ENCODE measurements around the gene CDH23.

Gene CDH23

GRCh38 chr10:71569775-71570588, 173.3 kb downstream of the CDH23 start:
- DNase-seq = no peak

- DNase-seq = no peak
These were observed 174.9 kb downstream of the CDH23 start for GRCh38 chr10:71571460-71572175.

- DNase-seq = no peak
These were observed 176.2 kb downstream of the CDH23 start for GRCh38 chr10:71572962-71573361.

GRCh38 chr10:71573562-71574518, 177.1 kb downstream of the CDH23 start:
- no peak for DNase-seq

GRCh38 chr10:71575451-71575850, 178.7 kb downstream of the CDH23 start:
- no peak for DNase-seq

GRCh38 chr10:71575934-71576801, 179.4 kb downstream of the CDH23 start:
- peak; percentile 51 for DNase-seq

- DNase-seq = no peak
These were observed 180.1 kb downstream of the CDH23 start for GRCh38 chr10:71576842-71577241.

GRCh38 chr10:71577345-71577744, 180.6 kb downstream of the CDH23 start:
- DNase-seq = no peak

- DNase-seq = no peak
These were observed 181.3 kb downstream of the CDH23 start for GRCh38 chr10:71578069-71578468.

GRCh38 chr10:71579668-71580067, 182.9 kb downstream of the CDH23 start:
- DNase-seq = no peak

GRCh38 chr10:71580415-71580814, 183.7 kb downstream of the CDH23 start:
- DNase-seq = no peak

- DNase-seq = no peak
These were observed 184.2 kb downstream of the CDH23 start for GRCh38 chr10:71580926-71581325.

- no peak for DNase-seq
These were observed 184.7 kb downstream of the CDH23 start for GRCh38 chr10:71581376-71581775.

GRCh38 chr10:71582019-71582418, 185.3 kb downstream of the CDH23 start:
- no peak for DNase-seq

GRCh38 chr10:71582506-71583475, 186.1 kb downstream of the CDH23 start:
- DNase-seq = no peak

- no peak for DNase-seq
These were observed 187.7 kb downstream of the CDH23 start for GRCh38 chr10:71584461-71584860.

- no peak for DNase-seq
These were observed 188.3 kb downstream of the CDH23 start for GRCh38 chr10:71584902-71585563.

- no peak for DNase-seq
These were observed 189.0 kb downstream of the CDH23 start for GRCh38 chr10:71585564-71586290.

GRCh38 chr10:71587941-71588573, 191.3 kb downstream of the CDH23 start:
- no peak for DNase-seq

All from NCI-H187 treated with DMSO at 0.1 percent for 48 hours (cell line).